Measurements from ENCODE around the gene POLE3.

Gene POLE3

DNA sequence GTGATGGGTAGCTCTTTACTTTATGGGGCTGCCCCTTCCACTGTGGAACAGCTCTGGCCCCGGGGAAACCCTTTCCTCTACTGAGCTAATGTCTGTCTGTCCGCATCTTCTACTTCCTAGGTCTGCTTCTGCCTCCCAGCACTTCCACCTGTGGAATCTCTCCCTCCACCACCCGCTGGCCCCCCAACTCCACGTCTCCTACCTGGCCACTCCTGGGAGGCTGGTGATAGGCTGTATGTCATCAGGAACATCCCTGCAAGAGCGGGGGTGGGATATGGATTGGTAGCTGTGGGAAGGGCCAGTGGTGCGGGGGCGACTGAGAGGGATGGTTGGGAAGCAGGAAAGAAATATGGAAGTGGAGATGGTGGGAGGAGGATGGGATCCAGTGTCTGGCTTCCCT, 18.6 kb downstream of the POLE3 start:
- no peak overlapping the region for H3K4me3 Mint-ChIP-seq
- peaks cover 7% of the 10 kb centered on the region for H3K4me1 Mint-ChIP-seq
- DNase-seq = no peak

DNA sequence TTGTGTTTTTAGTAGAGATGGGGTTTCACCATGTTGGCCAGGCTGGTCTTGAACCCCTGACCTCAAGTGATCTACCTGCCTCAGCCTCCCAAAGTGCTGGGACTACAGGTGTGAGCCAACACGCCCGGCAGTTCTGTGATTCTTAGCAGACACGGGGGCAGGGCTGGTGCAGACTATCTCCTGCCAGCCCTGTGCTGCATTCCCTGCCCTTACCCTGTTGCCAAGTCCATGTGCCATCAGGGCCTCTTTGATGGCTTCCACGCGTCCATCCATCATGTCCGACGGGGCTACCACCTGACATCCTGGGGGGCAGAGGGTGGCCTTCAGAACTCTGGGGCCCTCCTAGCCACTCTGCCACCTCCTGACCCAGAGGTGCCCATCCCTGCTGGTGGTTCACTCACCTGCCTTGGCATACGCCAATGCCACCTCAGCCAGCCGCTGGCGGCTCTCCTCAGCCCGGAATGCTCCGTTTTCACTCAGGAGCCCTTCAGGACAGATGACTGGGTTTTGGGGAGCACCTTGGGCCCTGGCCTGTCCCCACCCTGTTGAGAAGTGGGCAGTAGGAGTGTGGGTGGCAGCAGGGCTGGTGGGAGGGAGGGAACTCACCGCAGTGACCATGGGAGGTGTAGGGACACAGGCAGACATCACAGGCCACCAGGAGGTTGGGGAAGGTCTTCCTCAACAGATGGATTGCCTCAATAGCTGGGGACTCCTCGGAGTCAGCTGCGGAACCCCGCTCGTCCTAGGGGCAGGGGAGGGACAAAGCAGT, 20.1 kb downstream of the POLE3 start:
- TF ChIP-seq, protein P1, sequence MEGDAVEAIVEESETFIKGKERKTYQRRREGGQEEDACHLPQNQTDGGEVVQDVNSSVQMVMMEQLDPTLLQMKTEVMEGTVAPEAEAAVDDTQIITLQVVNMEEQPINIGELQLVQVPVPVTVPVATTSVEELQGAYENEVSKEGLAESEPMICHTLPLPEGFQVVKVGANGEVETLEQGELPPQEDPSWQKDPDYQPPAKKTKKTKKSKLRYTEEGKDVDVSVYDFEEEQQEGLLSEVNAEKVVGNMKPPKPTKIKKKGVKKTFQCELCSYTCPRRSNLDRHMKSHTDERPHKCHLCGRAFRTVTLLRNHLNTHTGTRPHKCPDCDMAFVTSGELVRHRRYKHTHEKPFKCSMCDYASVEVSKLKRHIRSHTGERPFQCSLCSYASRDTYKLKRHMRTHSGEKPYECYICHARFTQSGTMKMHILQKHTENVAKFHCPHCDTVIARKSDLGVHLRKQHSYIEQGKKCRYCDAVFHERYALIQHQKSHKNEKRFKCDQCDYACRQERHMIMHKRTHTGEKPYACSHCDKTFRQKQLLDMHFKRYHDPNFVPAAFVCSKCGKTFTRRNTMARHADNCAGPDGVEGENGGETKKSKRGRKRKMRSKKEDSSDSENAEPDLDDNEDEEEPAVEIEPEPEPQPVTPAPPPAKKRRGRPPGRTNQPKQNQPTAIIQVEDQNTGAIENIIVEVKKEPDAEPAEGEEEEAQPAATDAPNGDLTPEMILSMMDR (IDR thresholded peaks at IDR 0.05) = no peak
- Mint-ChIP-seq H3K27ac (no peak overlapping the region), H3K9me3 (peaks cover 3% of the 10 kb centered on the region), H3K4me3 (no peak overlapping the region), H3K27me3 (ENCODE audit: low read depth, poor library complexity) (no peaks in the 10 kb centered on the region), H3K4me1 (peaks cover 7% of the 10 kb centered on the region), H3K36me3 (ENCODE audit: low read depth) (peaks cover 39% of the 10 kb centered on the region)
- no peak for DNase-seq

More for the DNA sequence above, 18.6 kb downstream of the POLE3 start:
- TF ChIP-seq, protein P1 (IDR thresholded peaks at IDR 0.05) = no peak
- peaks cover 34% of the 10 kb centered on the region for H3K36me3 Mint-ChIP-seq (ENCODE audit: low read depth)
- H3K9me3 Mint-ChIP-seq = peaks cover 2% of the 10 kb centered on the region
- peak overlapping the region; percentile 36 for H3K27ac Mint-ChIP-seq
- no peaks in the 10 kb centered on the region for H3K27me3 Mint-ChIP-seq (ENCODE audit: low read depth, poor library complexity)

DNA sequence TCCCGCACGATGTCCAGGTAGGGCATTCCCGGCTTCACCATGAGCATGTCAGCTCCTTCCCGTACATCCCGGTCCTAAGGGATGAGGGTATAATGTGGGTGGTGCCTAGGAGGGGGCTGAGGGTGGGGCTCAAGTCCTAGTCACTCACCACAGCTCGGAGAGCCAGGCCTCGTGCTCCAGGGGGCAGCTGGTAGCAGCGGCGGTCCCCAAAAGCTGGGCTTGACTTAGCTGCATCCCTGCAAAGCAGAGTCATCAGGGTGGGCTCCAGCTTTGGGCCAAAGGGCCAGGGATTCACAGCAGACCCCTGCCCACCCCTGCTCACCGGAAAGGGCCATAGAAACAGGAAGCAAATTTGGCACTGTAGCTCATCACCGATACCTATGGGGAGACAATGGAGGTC, 21.0 kb downstream of the POLE3 start:
- peaks cover 34% of the 10 kb centered on the region for H3K36me3 Mint-ChIP-seq (ENCODE audit: low read depth)
- peaks cover 4% of the 10 kb centered on the region for H3K27me3 Mint-ChIP-seq (ENCODE audit: low read depth, poor library complexity)

DNA sequence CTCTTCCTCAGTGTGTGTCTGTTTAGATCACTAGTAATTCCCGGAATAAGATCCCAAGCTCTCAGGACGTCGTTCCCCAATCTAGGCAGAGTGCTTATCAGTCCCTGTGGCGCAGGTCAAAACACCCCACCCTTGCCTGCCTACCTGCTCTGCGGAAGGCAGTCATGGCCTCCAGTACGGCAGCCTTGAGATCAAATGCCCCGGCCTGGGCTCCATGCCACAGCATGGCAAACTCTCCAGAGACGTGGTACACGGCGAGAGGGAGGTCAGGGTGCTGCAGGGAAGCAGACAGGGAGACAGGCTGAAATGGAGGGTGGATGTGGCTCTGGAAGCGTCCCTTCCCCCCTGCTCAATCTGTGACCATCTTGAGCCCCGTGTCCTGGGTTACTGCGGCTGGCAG, 21.6 kb downstream of the POLE3 start:
- Mint-ChIP-seq H3K27me3 (ENCODE audit: low read depth, poor library complexity) (peaks cover 4% of the 10 kb centered on the region), H3K27ac (no peak overlapping the region), H3K4me3 (no peak overlapping the region), H3K36me3 (ENCODE audit: low read depth) (peaks cover 34% of the 10 kb centered on the region), H3K9me3 (peaks cover 3% of the 10 kb centered on the region), H3K4me1 (peaks cover 7% of the 10 kb centered on the region)
- TF ChIP-seq, protein P1 (IDR thresholded peaks at IDR 0.05) = no peak
- DNase-seq = no peak

More for the DNA sequence above, 21.0 kb downstream of the POLE3 start:
- DNase-seq = no peak
- H3K4me1 Mint-ChIP-seq = peaks cover 7% of the 10 kb centered on the region
- H3K9me3 Mint-ChIP-seq = peaks cover 3% of the 10 kb centered on the region
- TF ChIP-seq, protein P1 (IDR thresholded peaks at IDR 0.05) = no peak
- H3K4me3 Mint-ChIP-seq = no peak overlapping the region
- no peak overlapping the region for H3K27ac Mint-ChIP-seq

DNA sequence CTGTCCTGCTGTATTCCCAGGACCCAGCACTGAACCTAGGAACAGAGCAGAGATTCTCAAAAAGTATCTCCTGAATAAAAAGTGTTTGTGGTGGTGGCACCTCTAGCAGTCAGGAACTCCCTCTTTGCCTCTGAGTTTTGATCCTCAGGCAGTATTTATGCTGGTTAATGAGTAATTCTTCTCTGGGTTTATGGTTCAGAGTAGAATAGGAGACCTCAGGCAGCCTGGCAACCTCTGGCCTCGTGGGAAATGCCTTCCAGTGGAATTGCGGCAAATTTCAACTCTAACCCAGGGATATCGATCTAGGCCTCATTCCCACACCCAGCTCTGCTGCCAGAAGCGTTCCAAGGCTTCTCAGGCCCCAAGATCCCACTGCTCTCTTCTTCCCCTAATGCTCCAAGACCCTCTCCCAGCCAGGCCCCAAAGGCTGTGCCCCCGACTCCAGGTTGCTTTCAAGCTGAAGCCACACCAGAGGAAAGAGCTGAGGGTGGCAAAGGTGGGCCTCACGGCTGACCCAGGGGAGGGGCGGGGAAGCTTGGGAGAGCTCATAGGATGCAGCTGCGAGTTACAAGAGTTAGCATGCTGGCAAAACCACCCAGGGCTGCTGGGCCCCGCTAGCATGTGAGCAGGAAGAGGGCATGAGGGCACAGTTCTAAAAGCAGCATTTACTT, 22.8 kb downstream of the POLE3 start:
- H3K36me3 Mint-ChIP-seq (ENCODE audit: low read depth) = peaks cover 25% of the 10 kb centered on the region
- no peak overlapping the region for H3K4me3 Mint-ChIP-seq
- H3K27me3 Mint-ChIP-seq (ENCODE audit: low read depth, poor library complexity) = peaks cover 4% of the 10 kb centered on the region
- TF ChIP-seq, protein P1 (IDR thresholded peaks at IDR 0.05) = no peak
- DNase-seq = no peak
- H3K4me1 Mint-ChIP-seq = peaks cover 7% of the 10 kb centered on the region
- peak overlapping the region; percentile 62 for H3K27ac Mint-ChIP-seq
- peaks cover 3% of the 10 kb centered on the region for H3K9me3 Mint-ChIP-seq

Measured in nephron progenitor cell (in vitro differentiated cells).